GM12872 (cell line): ENCODE data around the gene SOX1.

Experiments
- CTCF ChIP-seq: IDR thresholded peaks from 3 replicates; pipeline ENCODE4 v1.5.1; 2011; ENCODE audit warnings: low read depth, mild to moderate bottlenecking, low read length, moderate library complexity; ENCODE audit not compliant: insufficient read depth

SOX1 gene

DNA sequence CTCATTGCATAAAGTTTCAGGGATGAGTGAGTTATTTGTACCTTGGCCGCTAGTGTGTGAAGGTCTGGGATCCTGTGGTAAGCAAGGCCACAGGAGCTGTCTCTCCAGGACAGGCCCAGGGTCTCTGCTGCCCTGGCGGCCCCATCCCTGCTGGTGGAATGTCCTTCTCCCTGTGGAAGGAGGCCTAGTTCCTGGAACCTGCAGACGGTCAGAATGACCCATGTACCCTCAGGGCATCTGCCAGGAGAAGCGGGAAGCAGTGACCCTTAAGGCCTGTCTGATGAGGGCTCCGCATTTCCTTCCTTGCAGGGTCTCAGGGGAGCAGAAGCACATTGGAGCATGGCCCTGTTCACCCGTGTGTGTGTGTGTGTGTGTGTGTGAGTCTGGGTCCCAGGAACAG, 32.1 kb upstream of the SOX1 start:
- TF ChIP-seq CTCF = no peak

GRCh38 chr13:112042496-112042895, 24.5 kb upstream of the SOX1 start:
- TF ChIP-seq CTCF = no peak

- no peak for TF ChIP-seq CTCF
These were observed 14.7 kb upstream of the SOX1 start for GRCh38 chr13:112052213-112052612.

DNA sequence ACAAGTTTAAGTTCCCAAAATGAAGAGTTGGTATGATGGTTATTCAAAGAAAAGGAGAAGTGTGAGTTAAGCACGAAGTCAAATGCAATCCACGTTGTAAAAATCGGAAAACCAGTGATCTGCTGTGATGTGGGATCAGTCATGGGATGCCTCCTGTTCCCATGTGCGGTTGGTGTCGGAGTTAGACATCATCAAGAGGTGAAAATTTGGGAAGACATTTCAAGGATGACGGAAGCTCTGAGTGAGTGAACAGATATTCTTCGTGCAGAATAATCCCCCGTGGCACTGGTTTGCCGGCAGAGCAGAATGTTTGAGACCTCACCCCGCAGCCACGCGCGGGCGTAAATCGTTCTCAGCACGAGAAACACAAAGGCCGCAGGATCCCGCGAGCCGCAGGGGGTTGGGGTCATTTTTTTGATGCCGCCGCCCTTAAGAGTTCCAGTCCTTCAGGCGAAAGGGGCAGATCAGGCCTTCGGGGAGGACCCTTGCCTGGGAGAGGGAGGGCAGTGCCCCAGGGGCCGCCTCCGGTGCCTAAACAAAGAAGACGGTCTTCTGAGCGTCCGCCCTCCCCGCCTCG, 13.7 kb upstream of the SOX1 start:
- TF ChIP-seq CTCF = no peak

GRCh38 chr13:112053744-112054615, 13.0 kb upstream of the SOX1 start:
- TF ChIP-seq CTCF = no peak

DNA sequence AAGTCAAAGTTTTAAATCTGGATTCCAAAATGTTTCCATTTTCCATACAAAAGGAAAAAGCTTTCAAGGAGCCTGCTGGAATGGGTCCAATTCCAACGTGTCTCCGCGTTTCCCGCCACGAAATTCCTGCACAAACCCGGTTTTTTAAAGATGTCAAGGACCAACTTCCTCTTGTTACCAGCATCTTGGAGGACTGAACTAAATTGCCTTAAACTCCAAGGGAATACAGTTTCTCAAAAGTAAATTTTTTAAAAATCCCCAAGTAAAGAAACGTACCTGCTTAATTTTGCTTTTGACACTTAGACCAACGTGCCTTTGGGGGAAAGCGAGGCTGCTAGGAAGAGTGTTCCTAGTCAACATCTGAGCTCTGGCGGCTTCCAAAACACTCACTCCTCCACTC, 12.3 kb upstream of the SOX1 start:
- no peak for TF ChIP-seq CTCF

DNA sequence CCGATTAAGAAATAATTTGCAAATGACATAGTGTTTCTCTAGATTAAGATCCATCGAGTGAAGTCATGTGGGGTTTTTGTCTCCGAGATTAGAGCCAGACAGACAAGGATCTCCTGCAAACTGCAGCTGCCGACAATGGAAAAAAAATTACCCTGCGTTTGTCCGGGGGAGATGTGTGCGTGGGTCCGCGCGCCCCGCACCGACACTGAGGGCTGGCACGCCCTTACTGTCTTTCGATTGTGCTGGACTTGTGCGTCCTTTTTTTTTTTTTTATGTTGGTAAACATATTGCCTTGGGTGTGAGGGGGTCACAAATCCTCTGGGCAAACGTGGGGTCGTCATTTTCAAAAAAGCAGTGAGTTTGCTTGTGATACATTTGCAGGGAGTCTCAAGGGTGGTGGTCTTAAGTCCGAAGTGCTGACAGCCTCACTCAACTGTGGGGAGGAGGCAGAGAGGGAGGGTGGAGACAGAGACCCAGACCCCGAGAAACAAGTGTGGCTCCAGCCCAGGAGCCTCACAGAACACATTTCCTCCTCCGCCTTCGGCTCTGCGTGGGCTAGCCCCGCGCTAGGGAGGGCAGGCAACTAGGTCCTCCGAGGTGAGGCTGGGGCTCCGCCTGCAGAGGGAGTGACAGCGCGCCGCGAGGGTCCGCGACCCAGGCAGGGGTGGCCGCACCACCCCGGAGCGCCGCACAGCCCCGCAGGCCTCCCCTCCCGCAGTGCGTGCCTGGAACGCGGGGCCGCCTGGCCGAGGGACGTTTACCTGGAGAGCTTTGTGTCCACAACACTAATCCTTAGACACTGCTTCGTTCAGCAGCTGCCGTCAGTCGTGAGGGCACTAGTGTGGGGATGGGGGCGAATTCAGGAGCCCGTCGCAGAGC, 11.7 kb upstream of the SOX1 start:
- no peak for TF ChIP-seq CTCF
